GM21360 (cell line): ENCODE measurements around the gene PKNOX2.

Source experiments
- ATAC-seq: cut with Tn5 transposase; IDR thresholded peaks from one replicate; pipeline ENCODE4 v1.9.1; 2021; ENCODE audit warnings: mild to moderate bottlenecking, moderate library complexity; ENCODE audit not compliant: unreplicated experiment

PKNOX2 gene

GRCh38 chr11:125154378-125155099 lies 10.0 kb upstream of the PKNOX2 start:
- ATAC-seq: no peak

- ATAC-seq: no peak
Observed at GRCh38 chr11:125155100-125155444, 9.5 kb upstream of the PKNOX2 start.

GRCh38 chr11:125155767-125156166 lies 8.8 kb upstream of the PKNOX2 start:
- no peak for ATAC-seq

- ATAC-seq: no peak
Observed at GRCh38 chr11:125156346-125157117, 8.0 kb upstream of the PKNOX2 start.

- no peak for ATAC-seq
Observed at GRCh38 chr11:125157118-125157733, 7.3 kb upstream of the PKNOX2 start.

DNA sequence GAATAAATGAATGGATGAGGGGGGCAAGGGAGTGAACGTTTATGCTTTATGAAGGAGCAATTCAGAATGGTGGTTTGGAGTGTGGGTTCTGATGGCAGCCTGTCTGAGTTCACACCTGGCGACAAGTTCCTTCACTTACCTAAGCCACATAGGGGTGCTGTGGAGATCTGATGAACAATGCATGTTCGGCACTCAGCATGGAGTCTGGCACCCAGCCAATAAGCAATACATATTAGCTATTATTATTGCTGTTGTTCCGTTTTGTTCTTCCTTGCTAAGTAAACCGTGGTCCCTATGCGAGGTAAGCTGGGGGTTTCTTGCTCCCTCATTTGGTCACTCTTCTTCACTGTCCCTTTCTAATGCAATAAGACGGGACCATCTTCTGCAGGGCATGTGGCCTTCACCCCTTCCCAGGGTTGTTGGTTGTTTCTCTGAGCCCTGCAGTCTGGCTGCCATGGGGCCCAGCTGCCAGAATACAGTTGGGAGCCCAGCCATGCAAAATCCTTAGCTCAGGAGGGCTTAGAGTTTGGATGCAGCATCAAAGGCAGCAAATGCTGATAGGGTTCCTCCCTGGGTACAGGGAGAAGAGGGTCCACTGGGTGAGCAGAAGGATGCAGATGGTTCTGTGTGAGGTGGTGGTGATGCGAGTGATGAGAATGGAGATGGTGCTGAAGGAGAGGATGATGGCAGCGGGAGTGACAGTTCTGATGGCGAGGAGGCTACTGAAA lies 6.4 kb upstream of the PKNOX2 start:
- no peak for ATAC-seq

GRCh38 chr11:125162743-125163142 lies 1.8 kb upstream of the PKNOX2 start:
- no peak for ATAC-seq

DNA sequence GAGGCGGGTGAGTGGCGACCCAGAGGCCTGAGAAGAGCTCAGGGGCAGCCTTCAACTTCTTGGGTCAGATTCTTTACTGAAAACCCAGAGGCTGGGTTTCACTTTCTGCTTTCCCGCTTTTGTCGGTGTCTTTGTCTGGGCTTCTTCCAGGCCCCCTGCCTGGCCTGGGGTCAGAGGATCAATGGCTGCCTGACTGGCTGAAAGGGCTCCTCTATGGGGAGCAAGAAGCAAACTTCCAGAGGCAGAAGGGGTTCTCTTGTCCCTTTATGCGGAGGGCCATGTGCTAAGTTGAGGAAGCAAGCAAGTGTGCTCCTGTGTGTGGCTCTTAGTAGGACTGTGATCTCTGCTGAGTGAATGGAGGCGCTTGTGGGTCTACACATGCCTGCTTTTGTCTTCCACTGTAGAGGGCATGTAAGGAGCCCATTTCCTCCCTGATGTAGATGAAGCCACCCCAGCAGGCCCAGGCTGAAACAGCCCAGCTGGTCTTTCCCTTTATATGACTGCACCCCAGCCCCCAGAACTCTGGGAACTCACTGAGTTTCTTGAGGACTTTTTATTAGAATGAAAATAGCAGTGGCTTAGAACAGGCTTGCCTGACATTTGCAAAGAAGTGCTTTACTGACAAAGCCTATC lies 1.0 kb upstream of the PKNOX2 start:
- no peak for ATAC-seq

DNA sequence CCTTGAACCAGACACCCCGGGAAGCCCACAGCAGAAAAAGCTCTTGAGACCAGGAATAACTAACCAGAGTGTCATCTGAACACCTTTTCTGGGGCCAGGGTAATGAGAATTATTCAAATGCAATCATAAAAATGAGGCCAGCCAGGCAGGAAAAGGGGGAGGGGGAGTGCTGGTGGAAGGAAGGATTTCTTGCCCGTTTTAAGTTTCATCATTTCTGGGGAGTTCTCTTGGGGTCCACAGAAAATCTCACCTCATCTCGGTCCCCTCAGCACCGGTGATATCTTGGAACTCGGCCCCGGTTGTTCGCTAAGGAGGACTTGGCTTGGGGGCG lies 495 bp upstream of the PKNOX2 start:
- ATAC-seq: no peak

DNA sequence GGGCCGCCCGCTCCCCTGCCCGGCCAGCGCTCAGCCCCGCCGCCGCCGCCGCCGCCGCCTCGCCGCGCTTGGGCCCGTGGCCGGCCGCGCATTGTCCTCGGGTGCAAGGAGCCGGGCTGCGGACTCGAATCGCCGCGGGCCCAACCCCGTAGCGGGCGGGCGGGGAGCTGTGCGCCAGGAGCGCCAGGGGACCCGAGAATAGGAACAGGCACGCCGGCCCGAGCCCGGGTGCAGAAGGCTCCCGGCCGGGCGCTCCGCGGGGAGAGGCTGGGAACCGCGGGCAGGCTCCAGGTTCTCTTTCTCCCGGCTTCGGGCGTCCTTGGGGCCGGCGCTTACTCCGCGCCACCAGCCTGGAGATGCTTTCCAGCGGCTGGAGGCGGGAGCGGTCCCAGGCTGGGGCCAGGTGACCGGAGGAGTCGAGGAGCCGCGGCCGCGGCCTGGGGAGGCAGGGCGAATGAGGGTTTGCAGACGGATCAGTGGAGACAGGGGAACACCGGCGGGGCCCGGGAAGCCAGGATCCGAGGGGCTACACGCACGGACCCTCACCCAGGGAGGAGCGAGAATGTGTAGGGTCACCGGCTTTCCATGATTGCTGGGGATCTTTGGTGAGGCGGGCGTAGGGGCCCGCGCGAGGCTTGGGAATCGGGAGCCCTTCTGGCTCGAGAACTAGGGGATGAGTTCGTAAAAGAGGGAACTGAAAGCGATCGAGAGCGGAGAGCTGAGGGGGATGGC lies 726 bp downstream of the PKNOX2 start:
- no peak for ATAC-seq

GRCh38 chr11:125165843-125166763 lies 1.6 kb downstream of the PKNOX2 start:
- no peak for ATAC-seq

- ATAC-seq: no peak
Observed at GRCh38 chr11:125166764-125167291, 2.3 kb downstream of the PKNOX2 start.

GRCh38 chr11:125167292-125167953 lies 2.9 kb downstream of the PKNOX2 start:
- ATAC-seq: no peak

- no peak for ATAC-seq
Observed at GRCh38 chr11:125167954-125168835, 3.6 kb downstream of the PKNOX2 start.

DNA sequence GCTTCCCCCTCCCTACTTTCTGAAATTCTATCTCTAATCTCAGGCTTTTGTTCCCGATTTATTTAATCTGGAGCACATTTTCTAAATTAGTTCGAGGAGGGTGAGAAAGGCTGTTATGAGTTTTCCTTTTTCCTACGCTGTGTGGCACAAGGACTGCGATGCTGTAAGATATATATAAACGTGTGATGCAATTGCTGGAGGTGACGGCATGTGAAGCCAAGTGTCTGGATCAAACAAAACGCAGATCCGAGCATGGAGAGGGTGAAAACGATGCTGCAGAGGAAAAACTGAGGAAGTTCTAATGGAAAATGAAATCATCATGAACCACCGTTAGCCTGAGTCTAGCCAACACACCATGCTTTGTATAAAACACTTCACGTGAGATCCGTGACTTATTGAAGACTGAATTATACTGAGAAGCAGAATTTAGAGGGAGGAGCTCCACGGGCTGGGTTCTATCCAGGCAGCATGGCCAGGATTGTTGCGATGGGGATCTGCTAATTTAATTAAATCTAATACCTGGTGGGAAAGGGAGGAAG lies 4.4 kb downstream of the PKNOX2 start:
- no peak for ATAC-seq

DNA sequence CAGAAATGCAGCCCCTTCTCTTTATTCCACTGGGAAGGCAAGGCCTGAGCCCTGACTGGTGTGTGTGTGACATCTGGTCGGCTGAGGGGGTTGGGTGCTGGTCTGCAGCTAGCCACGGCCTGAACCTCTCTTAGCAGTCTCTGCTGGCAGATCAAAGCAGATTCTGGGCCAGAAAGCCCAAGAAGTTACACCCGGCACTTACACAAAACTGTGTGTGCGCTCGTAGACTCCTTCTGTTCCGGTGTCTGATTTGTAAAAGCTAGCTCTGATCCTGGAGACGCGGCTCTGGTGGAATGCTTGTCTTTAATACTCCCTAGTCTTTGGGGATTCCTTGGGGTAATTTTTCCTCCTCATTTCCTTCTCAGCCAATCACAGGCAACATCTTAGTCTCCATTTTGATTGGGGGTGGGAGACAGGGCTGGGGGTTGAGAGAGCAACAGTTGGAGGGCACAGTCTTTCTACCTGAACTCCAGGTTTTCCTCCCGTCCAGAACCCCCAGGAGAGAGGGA lies 5.5 kb downstream of the PKNOX2 start:
- no peak for ATAC-seq

DNA sequence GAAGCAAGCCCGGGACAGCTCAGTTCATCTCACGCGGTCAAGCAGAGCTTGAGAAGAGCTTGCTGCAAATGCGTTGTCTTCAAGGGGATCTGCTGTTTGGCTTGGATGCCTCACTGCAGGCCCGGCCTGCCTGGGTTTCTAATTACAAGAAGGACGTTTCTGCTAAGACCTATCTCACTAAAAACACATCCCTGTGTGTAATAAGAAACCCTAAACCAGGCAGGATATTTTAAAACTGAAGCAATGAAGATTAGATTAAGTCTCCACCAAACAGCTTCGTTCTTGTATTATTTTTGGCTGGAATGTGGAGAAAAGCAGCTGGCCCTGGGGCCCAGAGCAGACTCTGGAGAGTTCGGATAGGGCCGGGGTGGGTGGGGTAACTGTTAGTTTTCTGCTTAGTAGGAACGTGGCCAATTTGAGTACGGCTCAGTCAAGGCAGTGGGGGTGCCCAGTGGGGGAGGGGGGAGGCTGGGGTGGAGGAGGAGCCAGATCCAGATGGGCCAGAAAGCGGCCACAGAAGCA lies 6.0 kb downstream of the PKNOX2 start:
- no peak for ATAC-seq
